Neural cell (in vitro differentiated cells): ENCODE results near the gene UACA.

ENCODE experiments used
- CTCF ChIP-seq: fragments of 450-650 bp; IDR thresholded peaks from 2 replicates; pipeline ENCODE4 v1.5.1; 2014; ENCODE audit warnings: antibody characterized with exemption, mild to moderate bottlenecking, moderate library complexity; ENCODE audit not compliant: poor library complexity, severe bottlenecking
- EP300 ChIP-seq: fragments of 450-650 bp; conservative IDR thresholded peaks from 2 replicates; pipeline ENCODE4 v1.6.1; 2014; ENCODE audit warnings: antibody characterized with exemption, mild to moderate bottlenecking, moderate library complexity; ENCODE audit not compliant: poor library complexity, severe bottlenecking
- EZH2 ChIP-seq: fragments of 200-600, 300-800 bp; shearing (Covaris generic), sonication (generic); IDR thresholded peaks from 2 replicates; pipeline ENCODE4 v1.6.1; 2014; ENCODE audit warnings: antibody characterized with exemption, low read length, borderline replicate concordance, mild to moderate bottlenecking; ENCODE audit not compliant: insufficient read depth, poor library complexity, severe bottlenecking
- MXI1 ChIP-seq: fragments of 450-650 bp; conservative IDR thresholded peaks from 2 replicates; pipeline ENCODE4 v1.6.1; 2014; ENCODE audit warnings: antibody characterized with exemption, mild to moderate bottlenecking; ENCODE audit not compliant: poor library complexity, severe bottlenecking
- POLR2AphosphoS5 ChIP-seq: IDR thresholded peaks from 2 replicates; pipeline ENCODE4 v1.6.1; 2012
- REST ChIP-seq: IDR thresholded peaks from 2 replicates; pipeline ENCODE4 v1.6.1; 2012; ENCODE audit warnings: borderline replicate concordance
- TAF1 ChIP-seq: IDR thresholded peaks from 2 replicates; pipeline ENCODE4 v1.6.1; 2012; ENCODE audit warnings: low read depth

- TF ChIP-seq TAF1 (no peak), REST (no peak), EP300 (no peak), CTCF (no peak), EZH2 (no peak), POLR2AphosphoS5 (no peak), MXI1 (no peak)
Observed at GRCh38 chr15:70750203-70750869, 13.0 kb downstream of the UACA start.
